Adrenal gland (tissue), 5 donors: ENCODE measurements around the gene TMPRSS12.

Experiments
- POLR2A ChIP-seq, 2 donors: fragments of 450-650 bp; IDR thresholded peaks; one replicate each; pipeline ENCODE4 v1.6.1; 2017; ENCODE audit warnings: antibody characterized with exemption in 2 of 2, mild to moderate bottlenecking in 2 of 2, moderate library complexity in 1 of 2
- TF ChIP-seq, protein P1 (sequence below), 6 experiments: fragments of 450-650 bp in 4 of 6; fragments of 200-600 bp in 2 of 6; sonication (generic) in 1 of 6; IDR thresholded peaks; 1 replicate in 5 of 6; 2 replicates in 1 of 6; pipeline versions ENCODE4 v1.5.1 to v1.8.0; 2016 to 2021; ENCODE audit warnings: antibody characterized with exemption in 6 of 6, mild to moderate bottlenecking in 2 of 6, moderate library complexity in 1 of 6
- donor health status: DM: no; HTN: no; CAD: no.

DNA sequence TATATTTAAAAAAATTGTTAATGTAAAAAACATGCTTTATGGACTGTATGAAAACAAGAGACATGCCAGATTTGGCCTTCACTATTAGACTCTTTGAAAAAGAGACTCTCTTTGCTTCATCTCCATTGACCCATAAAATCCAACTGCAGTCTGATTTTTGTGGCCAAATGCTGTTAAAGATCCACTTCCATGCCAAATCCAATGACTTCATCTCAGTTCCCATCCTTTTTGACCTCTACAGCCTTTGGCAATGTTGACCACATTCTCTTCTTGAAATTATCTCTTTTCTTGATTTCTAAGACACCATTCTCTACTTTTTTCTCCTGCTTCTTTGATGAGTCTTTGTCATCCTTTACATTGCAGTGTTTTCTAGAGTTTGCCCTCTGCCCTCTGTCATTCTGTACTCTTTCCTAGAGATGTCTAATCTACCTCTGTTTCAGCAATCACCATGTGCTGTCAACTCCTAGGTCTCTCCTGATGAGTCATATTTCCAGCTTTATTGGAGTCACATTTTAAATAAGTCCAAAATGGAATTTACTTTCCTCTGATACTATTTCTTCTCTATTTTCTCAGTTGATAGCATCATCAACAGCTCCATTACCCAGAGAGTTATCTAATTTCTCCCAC, 2.4 kb downstream of the TMPRSS12 start:
- TF ChIP-seq, protein P1, sequence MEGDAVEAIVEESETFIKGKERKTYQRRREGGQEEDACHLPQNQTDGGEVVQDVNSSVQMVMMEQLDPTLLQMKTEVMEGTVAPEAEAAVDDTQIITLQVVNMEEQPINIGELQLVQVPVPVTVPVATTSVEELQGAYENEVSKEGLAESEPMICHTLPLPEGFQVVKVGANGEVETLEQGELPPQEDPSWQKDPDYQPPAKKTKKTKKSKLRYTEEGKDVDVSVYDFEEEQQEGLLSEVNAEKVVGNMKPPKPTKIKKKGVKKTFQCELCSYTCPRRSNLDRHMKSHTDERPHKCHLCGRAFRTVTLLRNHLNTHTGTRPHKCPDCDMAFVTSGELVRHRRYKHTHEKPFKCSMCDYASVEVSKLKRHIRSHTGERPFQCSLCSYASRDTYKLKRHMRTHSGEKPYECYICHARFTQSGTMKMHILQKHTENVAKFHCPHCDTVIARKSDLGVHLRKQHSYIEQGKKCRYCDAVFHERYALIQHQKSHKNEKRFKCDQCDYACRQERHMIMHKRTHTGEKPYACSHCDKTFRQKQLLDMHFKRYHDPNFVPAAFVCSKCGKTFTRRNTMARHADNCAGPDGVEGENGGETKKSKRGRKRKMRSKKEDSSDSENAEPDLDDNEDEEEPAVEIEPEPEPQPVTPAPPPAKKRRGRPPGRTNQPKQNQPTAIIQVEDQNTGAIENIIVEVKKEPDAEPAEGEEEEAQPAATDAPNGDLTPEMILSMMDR (IDR thresholded peaks at IDR 0.05), result no peak
- no peak for TF ChIP-seq POLR2A (IDR thresholded peaks at IDR 0.05)
